Erythroblast (primary cell): ENCODE results near the gene GATD1.
A peak's percentile ranks its signal among the peaks of the same experiment; 100 is the strongest.

Source experiments
- DNase-seq, 2 experiments: peaks; one replicate each; lab custom pipeline; 2025; lab: John Stamatoyannopoulos, UW
- GATA1 ChIP-seq: IDR thresholded peaks from 2 replicates; pipeline ENCODE4 v1.6.1; 2011; ENCODE audit warnings: low read depth, mild to moderate bottlenecking, control low read depth, low read length, moderate library complexity
- POLR2A ChIP-seq: IDR thresholded peaks from 2 replicates; pipeline ENCODE4 v1.6.1; 2011; ENCODE audit warnings: mild to moderate bottlenecking, low read length

The GATD1 gene

DNA sequence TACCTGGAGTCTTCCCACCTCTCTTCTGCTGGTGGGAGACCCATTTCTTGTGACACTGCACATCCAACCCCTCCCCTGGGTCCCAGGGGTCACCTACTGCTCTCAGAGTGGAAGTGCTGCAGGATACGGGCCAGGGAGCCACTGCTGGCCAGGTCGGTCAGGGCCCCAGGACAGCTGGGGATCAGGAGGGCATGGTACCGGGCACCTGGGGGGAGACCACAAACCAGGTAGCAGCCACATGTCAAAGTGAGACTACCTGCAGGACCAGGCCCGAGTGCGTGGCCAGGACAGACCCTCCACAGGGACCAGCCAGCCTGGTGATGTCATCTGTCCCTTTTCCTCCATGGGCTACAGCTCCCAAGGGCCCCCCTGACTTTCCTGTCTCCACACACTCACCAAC lies 3.9 kb downstream of the GATD1 start:
- no peak for DNase-seq
- TF ChIP-seq POLR2A (no peak), GATA1 (no peak)

DNA sequence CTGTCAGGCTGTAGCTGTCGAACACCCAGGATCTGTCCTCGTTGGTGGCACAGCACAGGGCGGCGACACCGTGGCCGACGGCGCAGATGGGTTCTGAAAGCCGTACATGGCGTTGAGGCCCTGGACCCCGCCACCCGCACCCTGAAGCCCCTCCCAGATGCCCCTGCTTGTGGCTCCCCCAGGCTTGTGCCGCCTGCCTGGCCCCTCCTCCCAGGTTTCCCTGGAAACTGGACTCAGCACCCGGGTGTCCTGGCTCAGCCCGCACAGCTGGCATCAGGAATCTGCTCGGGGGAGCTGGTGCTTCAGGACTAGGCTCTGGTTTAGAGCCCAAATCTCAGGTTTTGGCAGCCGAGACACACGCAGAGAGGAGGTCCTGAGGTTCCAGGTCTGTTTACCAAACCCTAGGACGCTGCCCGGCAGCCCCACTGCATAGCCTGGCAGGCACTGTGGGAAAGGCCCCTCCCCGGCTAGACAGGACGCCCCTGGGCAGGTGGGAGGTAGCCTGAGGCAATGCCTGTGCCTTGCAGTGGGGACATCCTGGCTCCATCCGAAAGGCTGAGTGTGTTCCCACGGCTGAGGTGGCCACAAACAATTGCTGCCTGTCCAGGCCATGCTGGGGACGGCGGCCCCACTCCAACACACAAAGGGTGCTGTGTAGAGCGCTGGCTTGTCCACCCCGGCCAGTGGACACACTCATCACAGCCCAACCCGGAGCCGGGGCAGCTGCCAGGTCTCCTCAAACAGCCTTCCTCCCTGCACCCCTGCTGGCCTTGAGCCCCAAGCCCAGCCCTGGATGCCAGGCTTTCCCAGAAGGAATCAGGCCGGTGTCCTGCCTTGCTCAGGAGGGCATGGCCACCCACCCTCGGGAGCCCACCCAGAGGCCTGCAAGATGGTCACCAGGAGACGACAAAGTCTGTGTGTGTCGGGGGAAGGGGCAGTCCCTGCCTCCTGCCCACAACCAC lies 4.6 kb downstream of the GATD1 start:
- TF ChIP-seq POLR2A = no peak
- DNase-seq = no peak

DNA sequence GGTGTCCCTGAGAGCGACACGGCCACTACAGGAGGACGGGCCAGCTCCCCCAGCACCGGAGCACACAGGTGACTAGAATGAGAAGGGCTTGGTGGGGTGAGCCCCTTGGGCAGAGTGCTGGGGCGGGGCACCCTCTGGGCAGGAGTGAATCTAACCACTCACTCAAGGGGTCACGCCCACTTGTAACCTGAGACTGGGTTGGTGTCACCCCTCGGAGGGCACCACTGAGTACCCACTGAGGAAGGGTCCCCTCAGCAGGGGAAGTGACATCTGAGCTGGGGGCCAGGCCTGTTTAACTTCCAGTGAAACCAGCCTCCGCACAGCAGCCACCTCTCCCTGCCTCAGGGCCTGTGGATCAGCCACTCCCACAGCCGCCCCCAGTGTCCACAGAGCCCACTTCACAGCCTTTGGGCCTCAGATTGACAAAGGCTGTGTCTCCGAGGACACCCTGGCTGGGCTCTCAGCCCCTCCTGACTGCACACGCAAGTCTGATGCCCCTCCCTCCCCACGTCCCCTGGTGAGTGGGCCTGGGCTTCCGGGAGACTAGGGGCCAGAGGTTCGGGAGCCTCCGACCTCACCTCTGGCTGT lies 5.6 kb downstream of the GATD1 start:
- TF ChIP-seq GATA1 = no peak
- no peak for TF ChIP-seq POLR2A

DNA sequence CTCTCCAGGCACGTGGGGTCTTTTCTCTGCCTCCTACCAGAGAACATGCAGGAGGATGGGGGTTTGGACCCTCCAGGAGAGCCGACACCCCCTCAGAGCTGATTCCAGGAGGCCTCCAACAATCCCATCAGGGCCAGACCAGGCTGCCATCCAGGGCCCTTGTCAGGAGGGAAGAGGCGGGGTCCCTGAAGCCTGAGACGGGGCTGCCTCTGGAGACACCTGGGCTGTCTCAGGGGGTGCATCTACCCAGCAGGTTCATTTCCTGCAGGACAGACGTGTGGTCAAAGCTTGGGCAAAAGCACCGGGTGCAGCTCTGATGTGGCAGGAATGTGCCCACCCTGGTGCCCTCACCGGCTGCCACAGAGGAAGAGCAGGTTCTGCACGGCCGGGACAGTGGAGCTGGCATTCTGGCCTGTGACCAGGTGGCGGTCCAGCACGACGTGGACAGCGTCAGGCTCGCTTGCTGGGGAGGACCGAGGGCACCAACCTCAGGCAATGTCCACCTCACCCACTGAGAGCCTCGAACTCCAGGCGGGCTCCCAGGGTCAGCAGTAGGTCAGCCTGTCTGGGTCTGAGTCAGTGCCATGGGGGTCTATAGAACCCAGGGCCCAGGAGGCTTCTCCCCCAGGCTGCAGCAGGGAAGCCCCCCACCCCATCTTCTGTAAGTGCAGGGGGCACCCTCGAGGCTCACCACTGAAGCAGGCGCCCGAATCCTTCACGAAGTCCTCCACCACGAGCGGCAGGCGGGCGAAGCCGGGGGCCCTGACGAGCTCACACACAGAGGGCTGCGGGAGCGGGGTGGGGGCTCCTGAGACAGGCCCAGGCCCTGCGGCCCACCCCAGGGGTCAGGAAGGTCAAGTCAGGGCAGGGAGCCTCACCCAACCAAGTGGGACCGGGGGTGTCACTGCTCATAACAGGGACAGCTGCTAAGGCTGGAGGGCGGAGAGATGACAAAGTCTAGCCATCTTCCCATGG lies 6.4 kb downstream of the GATD1 start:
- TF ChIP-seq POLR2A (no peak), GATA1 (no peak)
- DNase-seq = no peak

More for the DNA sequence above, 5.6 kb downstream of the GATD1 start:
- no peak for DNase-seq

DNA sequence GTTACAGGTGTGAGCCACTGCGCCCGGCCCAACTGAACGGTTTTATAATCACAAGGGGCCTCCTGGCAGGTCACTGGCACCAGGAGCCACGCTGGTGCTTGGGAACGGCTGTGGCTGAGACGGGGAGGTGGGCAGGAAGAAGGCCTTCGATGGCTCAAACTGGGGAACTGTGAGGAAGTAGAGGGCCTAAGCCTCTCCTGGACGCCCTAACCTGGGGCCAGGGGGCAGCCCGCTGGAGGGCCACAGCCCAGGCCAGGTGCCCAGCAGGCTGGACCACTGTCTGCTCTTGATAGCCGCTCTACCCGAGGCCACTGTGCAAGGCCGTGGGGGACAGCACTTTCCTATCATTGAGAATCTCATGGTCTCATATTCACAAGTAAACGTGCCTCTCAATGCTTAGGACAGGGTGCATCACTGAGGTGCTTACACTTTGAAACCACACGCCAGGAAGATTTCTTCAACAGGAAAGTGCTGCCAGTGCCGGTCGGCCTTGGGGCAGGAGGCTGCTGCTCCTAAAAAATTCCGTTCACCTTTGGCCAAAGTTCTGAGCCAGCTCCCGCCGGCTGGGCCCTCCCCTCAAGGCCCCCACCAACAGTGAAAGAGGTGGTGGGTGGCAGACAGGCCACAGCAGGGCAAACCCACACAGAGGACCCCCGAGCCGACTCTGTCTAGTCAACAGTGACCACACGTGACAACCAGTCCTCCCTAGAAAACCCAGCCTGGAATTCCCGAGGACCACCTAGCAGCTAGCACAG lies 7.2 kb downstream of the GATD1 start:
- DNase-seq = no peak
- TF ChIP-seq GATA1 = no peak
- no peak for TF ChIP-seq POLR2A

DNA sequence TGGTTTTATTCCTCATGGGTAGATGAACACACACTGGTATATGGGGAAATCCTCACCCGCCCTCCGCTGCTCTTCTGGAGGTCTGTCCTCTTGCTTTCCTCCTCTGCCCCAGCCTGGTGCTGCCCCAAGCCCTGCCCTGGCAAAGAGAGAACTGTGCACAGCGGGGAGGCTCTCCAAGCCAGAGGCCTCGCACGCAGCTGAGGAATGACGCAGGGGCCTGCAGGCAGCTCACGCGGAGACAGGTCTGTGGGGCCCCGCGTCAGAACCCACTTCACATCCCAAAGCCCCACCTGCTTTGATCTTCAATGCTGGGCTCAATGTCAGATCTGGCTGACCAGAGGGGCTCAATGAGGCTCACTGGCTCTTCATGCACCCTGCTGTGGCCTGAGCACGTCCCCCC lies 10.0 kb downstream of the GATD1 start:
- no peak for DNase-seq
- TF ChIP-seq GATA1 (no peak), POLR2A (no peak)

DNA sequence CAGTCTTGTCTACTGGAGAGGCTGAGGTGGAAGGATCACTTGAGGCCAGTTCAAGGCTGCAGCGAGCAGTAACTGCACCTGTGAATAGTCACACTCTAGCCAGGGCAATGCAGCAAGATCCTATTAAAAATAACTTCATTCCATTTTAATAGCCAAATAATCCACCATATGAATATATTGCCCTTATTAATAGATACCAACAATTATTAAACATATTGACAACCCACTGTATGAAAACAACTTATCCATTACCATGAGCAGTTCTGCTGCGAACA lies 10.4 kb downstream of the GATD1 start:
- no peak for TF ChIP-seq GATA1
- TF ChIP-seq POLR2A = no peak
- no peak for DNase-seq

DNA sequence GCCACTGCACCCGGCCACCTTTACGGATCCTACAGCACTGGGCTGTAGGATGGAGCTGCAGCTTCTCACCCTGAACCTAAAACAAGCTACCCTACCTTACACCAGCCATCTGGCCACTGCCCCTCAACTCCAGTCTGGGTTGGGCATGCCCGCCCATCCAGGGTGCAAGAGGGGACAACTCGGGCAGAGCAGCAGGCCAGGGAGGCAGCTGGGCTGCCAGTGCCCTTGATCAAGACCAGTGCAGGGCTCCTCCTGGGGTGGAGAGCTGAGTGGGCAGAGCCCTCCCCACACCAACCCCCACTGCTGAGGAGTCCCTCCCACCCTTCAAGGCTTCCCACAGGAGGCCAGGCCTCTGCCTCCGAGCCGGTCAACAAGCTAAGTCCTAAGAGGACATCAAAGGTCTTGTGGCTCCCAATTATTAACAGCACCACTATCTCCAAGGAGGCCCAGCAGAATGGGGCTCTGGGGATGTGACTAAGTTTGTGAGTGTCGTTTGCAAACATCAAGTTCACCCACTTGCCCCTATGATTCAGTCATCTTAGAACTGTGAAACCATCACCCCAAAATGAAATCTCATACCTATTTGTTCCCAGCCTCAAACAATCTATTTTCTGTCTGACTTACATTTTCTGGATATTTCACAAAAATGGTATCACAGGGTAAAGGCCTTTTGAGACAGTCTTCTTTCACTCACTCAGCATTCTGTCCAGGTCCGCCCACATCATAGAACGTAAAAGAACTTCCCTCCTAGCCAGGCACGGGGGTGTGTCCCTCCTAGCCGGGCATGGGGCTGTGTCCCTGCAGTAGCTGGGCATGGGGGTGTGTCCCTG lies 11.0 kb downstream of the GATD1 start:
- no peak for DNase-seq
- TF ChIP-seq GATA1 (no peak), POLR2A (no peak)

DNA sequence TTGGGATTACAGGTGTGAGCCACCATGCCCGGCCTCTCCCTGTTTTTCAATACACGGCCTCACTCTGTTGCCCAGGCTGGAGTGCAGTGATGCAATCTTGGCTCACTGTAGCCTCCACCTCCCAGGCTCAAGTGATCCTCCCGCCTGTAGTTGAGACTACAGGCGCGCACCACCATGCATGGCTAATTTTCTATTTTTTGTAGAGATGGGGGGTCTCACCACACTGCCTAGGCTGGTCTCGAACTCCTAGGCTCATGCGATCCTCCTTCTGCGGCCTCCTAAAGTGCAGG lies 11.5 kb downstream of the GATD1 start:
- no peak for DNase-seq
- TF ChIP-seq GATA1 (no peak), POLR2A (no peak)

DNA sequence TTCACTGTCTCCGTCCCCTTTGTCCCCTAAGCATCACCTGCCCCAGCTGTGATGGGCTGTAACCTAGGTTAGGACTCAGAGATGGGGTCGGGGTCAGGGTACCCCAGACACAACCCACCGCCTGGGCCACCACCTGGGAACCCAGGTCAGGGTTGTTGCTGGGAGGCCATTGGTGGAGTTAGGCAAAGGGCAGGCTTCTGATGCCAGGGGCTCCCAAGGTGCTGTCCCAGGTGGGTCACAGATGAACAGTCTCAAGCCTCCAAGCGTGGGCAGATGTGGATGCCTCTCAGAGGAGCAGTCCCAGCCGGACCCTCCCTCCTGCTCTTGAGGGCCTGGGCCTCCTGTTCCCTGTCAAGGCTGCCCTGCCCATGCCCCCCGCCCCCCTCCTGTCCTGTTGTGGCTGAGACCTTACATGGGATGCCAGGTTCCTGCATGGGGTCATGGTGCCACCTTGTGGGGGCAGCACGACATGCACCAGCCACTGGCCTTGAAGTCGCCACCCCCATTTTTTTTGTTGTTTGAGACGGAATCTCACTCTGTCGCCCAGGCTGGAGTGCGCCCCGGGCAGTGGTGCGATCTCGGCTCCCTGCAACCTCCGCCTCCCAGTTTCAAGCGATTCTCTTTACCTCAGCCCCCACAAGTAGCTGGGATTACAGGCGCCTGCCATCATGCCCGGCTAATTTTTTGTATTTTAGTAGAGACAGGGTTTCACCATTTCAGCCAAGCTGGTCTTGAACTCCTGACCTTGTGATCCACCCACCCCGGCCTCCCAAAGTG lies 12.1 kb downstream of the GATD1 start:
- peak; percentile 73 to 80 for DNase-seq
- peak; percentile 35 for TF ChIP-seq POLR2A
- no peak for TF ChIP-seq GATA1

DNA sequence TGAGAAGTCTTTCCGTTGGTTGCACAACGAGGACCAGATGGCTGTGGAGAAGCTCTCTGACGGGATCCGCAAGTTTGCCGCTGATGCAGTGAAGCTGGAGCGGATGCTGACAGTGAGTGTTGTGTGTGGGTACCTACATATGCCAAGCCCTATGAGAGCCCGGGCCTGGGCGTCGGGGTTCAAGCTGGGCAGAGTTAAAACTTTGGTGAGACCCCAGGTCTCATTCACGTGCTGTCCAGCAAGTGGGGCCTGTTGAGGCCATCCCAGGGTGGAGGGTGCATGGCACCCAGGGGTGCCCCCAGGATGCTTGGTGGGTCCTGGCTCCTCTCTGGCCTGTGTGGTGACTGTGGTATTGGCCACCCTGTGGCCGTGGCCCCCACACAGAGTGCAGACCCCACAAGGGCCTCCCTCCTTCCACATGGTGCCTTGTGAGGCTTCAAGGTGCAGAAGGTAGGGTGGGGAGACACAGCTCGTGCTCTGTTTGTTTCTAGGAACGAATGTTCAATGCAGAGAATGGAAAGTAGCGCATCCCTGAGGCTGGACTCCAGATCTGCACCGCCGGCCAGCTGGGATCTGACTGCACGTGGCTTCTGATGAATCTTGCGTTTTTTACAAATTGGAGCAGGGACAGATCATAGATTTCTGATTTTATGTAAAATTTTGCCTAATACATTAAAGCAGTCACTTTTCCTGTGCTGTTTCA lies 12.8 kb downstream of the GATD1 start:
- TF ChIP-seq GATA1 = no peak
- no peak for TF ChIP-seq POLR2A
- no peak for DNase-seq
